ENCODE measurements around the gene TCN2.
"Not testable (repeated sequence)": the region's sequence is repeated elsewhere in the genome, so short reads cannot be mapped to it uniquely, and the experiment has no call there.

Gene TCN2

GRCh38 chr22:30650508-30651116 is 43.6 kb downstream of the TCN2 start:
- DNase-seq, result no peak

- no peak for DNase-seq
Measured at GRCh38 chr22:30652852-30653251, 45.9 kb downstream of the TCN2 start.

DNA sequence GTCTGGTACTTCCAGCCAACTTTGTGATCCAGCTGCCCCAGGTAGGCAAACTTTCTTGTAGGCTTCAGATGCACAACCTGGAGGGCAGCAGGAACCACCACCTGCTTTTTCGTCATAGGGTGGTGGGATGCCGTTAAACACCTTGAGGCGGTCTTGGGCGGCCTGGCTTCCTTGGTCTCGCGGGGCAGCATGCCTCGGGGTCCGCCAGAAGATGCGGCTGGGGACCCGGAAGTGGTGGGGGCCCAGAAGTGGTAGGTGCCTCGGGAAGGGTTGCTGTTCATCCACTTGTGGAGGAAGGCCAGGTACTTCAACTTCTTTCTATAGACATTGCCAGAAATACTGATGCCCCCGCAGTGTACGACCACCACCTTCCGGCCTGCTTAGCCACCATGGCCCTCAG is 47.4 kb downstream of the TCN2 start:
- no peak for DNase-seq

DNA sequence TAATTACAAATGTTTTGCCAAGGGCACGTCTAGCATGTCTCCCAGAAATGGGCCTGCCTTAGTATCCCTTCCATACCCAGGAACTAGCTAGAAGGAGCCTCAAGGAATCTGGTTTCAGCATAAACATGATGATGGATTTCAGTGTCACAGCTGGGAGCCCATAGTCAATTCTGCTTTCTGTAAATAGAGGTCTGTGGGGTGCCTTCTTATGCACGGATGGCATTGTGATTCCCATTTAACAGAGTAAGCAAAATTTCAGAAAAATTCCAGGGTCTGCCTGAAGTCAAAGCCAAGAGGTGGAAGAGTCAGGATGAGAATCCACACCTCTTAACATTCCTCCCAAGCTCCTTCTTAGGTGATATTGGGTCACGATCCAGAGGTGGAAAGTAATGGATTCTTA is 48.6 kb downstream of the TCN2 start:
- no peak for DNase-seq

- no peak for DNase-seq
Measured at GRCh38 chr22:30662040-30662439, 55.1 kb downstream of the TCN2 start.

DNA sequence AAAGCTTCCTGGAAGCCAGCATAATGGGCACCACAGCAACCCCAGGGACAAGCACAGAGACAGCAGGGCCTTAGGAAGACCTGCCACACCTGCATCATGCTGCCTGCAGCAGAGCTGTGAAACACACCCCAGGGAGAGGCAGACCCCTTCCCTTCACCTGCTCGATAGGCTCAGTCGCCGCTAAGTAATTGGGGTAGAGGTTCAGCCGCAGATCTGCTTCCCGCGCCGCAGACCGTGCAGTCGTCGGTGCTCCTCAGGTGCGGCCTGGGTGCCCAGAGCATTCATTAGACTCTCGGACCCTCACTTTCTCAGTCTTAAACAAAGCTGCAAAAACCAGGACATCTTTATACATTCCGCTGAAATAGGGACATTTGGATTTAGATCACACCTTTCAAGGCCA is 57.8 kb downstream of the TCN2 start:
- no peak for DNase-seq

- DNase-seq, result no peak
Measured at GRCh38 chr22:30665266-30665665, 58.3 kb downstream of the TCN2 start.

DNA sequence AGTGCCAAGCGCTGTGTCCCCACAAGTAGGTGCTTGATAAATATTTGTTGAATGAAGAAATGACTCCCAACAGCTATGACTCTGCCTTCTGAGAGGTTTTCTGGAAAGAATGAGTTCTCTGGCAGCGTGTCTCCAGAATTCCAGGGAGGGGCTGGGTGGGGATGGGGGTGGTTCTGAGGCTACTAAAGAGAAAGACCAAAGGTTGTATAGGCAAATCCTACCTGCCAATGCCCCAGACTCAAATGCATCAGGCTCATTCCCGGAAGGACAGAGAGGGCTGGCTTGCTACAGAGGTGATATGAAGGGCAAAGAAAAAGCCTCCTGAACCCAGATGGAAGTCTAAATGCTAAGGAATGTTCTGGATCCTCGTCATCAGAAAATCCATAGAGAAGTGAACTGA is 58.8 kb downstream of the TCN2 start:
- no peak for DNase-seq

GRCh38 chr22:30667107-30667493 is 60.1 kb downstream of the TCN2 start:
- no peak for DNase-seq

DNA sequence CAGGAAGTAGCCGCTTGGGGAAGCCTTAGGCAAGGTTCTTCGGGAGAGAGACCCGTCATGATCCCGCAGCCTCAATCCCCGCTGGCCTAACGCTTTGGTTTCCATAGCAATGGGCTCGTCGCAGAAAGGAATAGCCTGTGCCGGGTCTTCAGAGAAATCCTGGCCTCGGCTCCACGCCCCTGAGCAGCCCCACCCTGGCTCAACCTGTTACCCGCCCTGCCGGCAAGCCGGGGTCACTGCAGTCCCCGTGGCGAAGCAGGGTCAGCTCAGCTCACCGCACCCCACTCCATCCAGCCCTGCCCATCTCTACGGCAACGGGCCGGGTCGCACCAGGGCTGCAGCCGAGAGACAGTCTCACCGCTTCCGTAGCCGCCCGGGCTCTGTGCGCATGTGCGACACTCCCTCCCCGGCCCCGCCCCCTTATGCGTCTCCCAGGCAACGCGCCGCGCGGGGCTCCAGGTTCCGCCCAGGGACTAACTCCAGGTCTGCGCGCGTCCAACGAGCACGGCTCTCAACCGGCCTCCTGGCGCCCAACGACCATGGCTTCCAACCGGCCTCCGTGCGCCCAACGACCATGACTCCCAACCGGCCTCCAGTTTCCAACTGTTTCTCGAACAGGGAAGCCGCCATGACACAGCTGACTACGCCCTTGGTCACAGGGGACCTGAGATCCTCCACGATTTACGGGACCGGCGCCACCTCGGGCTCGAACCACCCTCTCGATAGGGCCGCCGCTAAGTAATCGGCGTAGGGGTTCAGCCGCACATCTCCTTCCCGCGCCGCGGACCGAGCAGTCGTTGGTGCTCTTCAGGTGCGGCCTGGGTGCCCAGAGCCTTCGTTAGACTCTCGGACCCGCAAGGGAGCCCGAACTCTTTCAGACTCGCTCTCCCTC is 60.8 kb downstream of the TCN2 start, which contains the start of gene DUSP18:
Gene DUSP18, minus strand, starts transcription at position 382 of the 892 bp plus-strand sequence. CDS start 3,872 bp downstream, outside the sequence.
- DNase-seq, result peak; percentile 93

GRCh38 chr22:30668386-30668710 is 61.4 kb downstream of the TCN2 start:
- no peak for DNase-seq

GRCh38 chr22:30671071-30671470 is 64.1 kb downstream of the TCN2 start:
- DNase-seq, result no peak

- no peak for DNase-seq
Measured at GRCh38 chr22:30673136-30673535, 66.2 kb downstream of the TCN2 start.

DNA sequence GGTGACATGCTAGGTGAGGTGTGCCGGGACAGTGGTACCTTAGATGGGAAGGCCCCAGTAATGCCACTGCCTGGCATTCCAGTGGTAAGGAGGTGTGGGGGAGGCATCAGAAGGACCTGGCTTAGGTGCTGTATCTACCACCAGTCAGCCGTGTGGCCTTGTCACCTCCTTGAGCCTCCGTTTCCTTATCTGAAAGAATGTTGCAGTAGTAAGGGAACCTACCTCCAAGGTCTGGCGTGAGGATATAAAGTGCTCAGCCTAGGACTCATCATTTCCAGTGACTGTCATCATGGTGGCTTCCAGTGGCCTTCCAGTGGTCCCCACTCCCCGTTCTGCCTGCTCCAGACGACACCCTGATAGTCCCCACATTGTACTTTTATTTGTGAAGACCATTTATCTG is 67.5 kb downstream of the TCN2 start:
- DNase-seq, result no peak

DNA sequence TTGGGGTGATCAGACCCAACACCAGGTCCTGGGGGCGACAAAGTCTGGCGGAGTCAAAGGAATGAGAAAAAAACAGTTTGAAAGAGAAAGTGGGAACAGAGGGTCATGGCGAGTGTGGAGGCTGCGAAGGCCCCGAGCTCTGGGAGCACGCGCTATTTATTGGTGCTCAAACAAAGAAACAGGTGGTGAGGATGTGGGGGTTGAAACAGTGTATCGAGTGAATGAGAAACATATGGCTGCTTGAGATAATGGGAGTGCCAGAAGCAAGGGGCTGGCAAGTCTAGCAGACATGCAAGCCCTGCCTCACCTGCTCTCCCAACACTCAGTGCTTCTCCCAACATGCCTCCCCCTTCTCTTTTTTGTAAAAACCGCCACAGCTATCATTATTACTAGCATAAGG is 68.5 kb downstream of the TCN2 start:
- no peak for DNase-seq

DNA sequence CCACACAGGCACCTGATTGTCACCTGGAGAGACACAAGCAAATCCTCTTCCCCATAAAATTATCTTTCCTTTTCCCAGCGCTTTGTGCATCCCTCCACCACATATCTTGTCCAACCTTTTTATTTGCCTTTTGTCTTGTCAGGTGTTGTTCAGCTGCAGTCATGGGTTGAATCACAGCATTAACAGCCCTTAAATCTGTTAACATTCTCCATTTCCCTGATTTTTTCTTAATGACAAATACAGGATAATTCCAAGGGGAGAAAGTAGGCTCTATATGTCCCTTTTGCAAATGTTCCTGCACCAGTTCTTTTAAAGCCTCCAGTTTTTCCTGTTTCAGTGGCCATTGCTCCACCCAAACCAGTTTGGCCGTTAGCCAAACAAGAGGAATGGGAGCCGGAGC is 69.6 kb downstream of the TCN2 start:
- DNase-seq, result not testable (repeated sequence)

Data from T1000 (cell line).